HCT116 (cell line): ENCODE measurements around the gene KCNAB2. TPM values are rescaled to one million over a fixed set of nuclear protein-coding genes. Genes with fewer than 3 reads are reported as not detected.

Source experiments
- ATAC-seq: fragments of 200-7000 bp; cut with Tn5 transposase; 2 replicates; pipeline ENCODE4 v1.9.1; 2020; ENCODE audit warnings: mild to moderate bottlenecking, moderate library complexity
- BruUV-seq: library from RNA; stranded (reverse); fragments of 400-500 nt; replicated peaks from 2 replicates; lab custom pipeline; 2021; lab: Mats Ljungman, UMichigan
- CTCF ChIA-PET: fragments of 300-600 bp; sonication (Branson Sonifier 250); formaldehyde crosslinking; loops from one replicate; lab custom pipeline; 2021; ENCODE audit warnings: antibody characterized with exemption; lab: Charles Lee
- POLR2A ChIA-PET: fragments of 300-600, 350-600 bp; sonication (Branson Sonifier 250); formaldehyde crosslinking; loops from one replicate; lab custom pipeline; 2021; ENCODE audit warnings: antibody characterized with exemption; lab: Charles Lee
- RAD21 ChIA-PET, 2 experiments: fragments of 300-600 bp; sonication (Branson Sonifier 250); formaldehyde crosslinking; loops; one replicate each; lab custom pipeline; 2023; ENCODE audit warnings: low total read pairs in 2 of 2; ENCODE audit not compliant: uncharacterized antibody in 2 of 2, unreplicated experiment in 2 of 2, low non-redundant PET in 1 of 2; lab: Charles Lee
- DNase-seq: peaks from one replicate; pipeline ENCODE4 v3.0.0-alpha.2; 2010; ENCODE audit warnings: low read depth, low spot score
- H2AFZ ChIP-seq: fragments of 200-600 bp; shearing (Covaris generic), sonication (generic); 2 replicates; pipeline ENCODE4 v1.6.1; 2017; ENCODE audit warnings: low read depth, mixed run types, mixed read lengths, antibody characterized with exemption, low read length; ENCODE audit not compliant: poor library complexity, severe bottlenecking
- H3K27ac ChIP-seq: 2 replicates; pipeline ENCODE4 v1.5.1; 2012; ENCODE audit warnings: low read depth, low read length
- H3K27me3 ChIP-seq: fragments of 200-600 bp; sonication (generic); 2 replicates; pipeline ENCODE4 v1.6.1; 2016; ENCODE audit warnings: mixed run types, low read length, mixed read lengths; ENCODE audit not compliant: insufficient read depth
- H3K36me3 ChIP-seq, 2 experiments: fragments of 200-500 bp in 1 of 2; fragments of 200-600 bp in 1 of 2; sonication (Bioruptor generic) in 1 of 2; sonication (generic) in 1 of 2; 2 replicates each; pipeline versions ENCODE4 v1.5.1 to v1.6.1; 2014 to 2016; ENCODE audit warnings: low read length in 2 of 2, inconsistent platforms in 1 of 2, mixed read lengths in 1 of 2, mixed run types in 1 of 2; ENCODE audit not compliant: insufficient read depth in 2 of 2, control insufficient read depth in 1 of 2
- H3K4me1 ChIP-seq, 2 experiments: fragments of 200-600 bp in 1 of 2; sonication (generic) in 1 of 2; 2 replicates each; pipeline versions ENCODE4 v1.5.1 to v1.6.1; 2012 to 2017; ENCODE audit warnings: low read length in 2 of 2, inconsistent platforms in 1 of 2, mild to moderate bottlenecking in 1 of 2, mixed read lengths in 1 of 2, mixed run types in 1 of 2, moderate library complexity in 1 of 2; ENCODE audit not compliant: insufficient read depth in 2 of 2, control insufficient read depth in 1 of 2
- H3K4me2 ChIP-seq: fragments of 200-600 bp; sonication (generic); 2 replicates; pipeline ENCODE4 v1.6.1; 2017; ENCODE audit warnings: mixed run types, low read length, mixed read lengths
- H3K4me3 ChIP-seq, 2 experiments: fragments of 200-600 bp in 1 of 2; sonication (generic) in 1 of 2; replicated peaks in 1 of 2; 2 replicates each; pipeline ENCODE4 v1.5.1; 2011 to 2016; ENCODE audit warnings: low read length in 2 of 2, control low read depth in 1 of 2, low read depth in 1 of 2, mild to moderate bottlenecking in 1 of 2, mixed read lengths in 1 of 2, mixed run types in 1 of 2
- H3K79me2 ChIP-seq: fragments of 200-600 bp; sonication (generic); 2 replicates; pipeline ENCODE4 v1.6.1; 2017; ENCODE audit warnings: mild to moderate bottlenecking, mixed run types, low read length, moderate library complexity, mixed read lengths; ENCODE audit not compliant: insufficient read depth
- H3K9ac ChIP-seq: fragments of 200-600 bp; sonication (generic); 2 replicates; pipeline ENCODE4 v1.6.1; 2016; ENCODE audit warnings: low read length, mixed read lengths
- H3K9me2 ChIP-seq: fragments of 200-600 bp; sonication (generic), shearing (Covaris generic); 2 replicates; pipeline ENCODE4 v1.6.1; 2017; ENCODE audit warnings: mixed run types, mild to moderate bottlenecking, moderate library complexity; ENCODE audit not compliant: insufficient read depth
- H3K9me3 ChIP-seq, 2 experiments: fragments of 200-500 bp in 1 of 2; fragments of 200-600 bp in 1 of 2; sonication (Bioruptor generic) in 1 of 2; sonication (generic) in 1 of 2; 2 replicates each; pipeline ENCODE4 v1.6.1; 2014 to 2017; ENCODE audit warnings: low read length in 2 of 2, mixed read lengths in 2 of 2, inconsistent platforms in 1 of 2, low read depth in 1 of 2, mild to moderate bottlenecking in 1 of 2, mixed run types in 1 of 2, moderate library complexity in 1 of 2; ENCODE audit not compliant: control insufficient read depth in 1 of 2, insufficient read depth in 1 of 2
- H4K20me1 ChIP-seq: fragments of 200-600 bp; sonication (generic), shearing (Covaris generic); 2 replicates; pipeline ENCODE4 v1.6.1; 2017; ENCODE audit warnings: mixed run types, mild to moderate bottlenecking, moderate library complexity; ENCODE audit not compliant: insufficient read depth
- CEBPB ChIP-seq: IDR thresholded peaks from 2 replicates; pipeline ENCODE4 v1.6.1; 2012; ENCODE audit warnings: low read depth
- EZH2phosphoT487 ChIP-seq: fragments of 200-600 bp; IDR thresholded peaks from 2 replicates; pipeline ENCODE4 v1.6.1; 2018; ENCODE audit warnings: antibody characterized with exemption, borderline replicate concordance
- FOSL1 ChIP-seq: IDR thresholded peaks from 2 replicates; pipeline ENCODE4 v1.6.1; 2012; ENCODE audit warnings: low read depth
- JUND ChIP-seq: IDR thresholded peaks from 2 replicates; pipeline ENCODE4 v1.6.1; 2012
- MAX ChIP-seq: IDR thresholded peaks from 2 replicates; pipeline ENCODE4 v1.6.1; 2012
- POLR2A ChIP-seq: IDR thresholded peaks from 2 replicates; pipeline ENCODE4 v1.7.0; 2011; ENCODE audit warnings: borderline replicate concordance; ENCODE audit not compliant: insufficient read depth, insufficient read length; ENCODE audit errors: extremely low read depth
- POLR2AphosphoS5 ChIP-seq: IDR thresholded peaks from 2 replicates; pipeline ENCODE4 v1.6.1; 2011; ENCODE audit warnings: mild to moderate bottlenecking, low read depth, low read length, moderate library complexity
- REST ChIP-seq: IDR thresholded peaks from 2 replicates; pipeline ENCODE4 v1.6.1; 2012; ENCODE audit warnings: low read depth
- TCF7L2 ChIP-seq: IDR thresholded peaks from 2 replicates; pipeline ENCODE4 v1.7.0; 2011; ENCODE audit warnings: borderline replicate concordance, inconsistent platforms; ENCODE audit not compliant: insufficient read depth, insufficient read length; ENCODE audit errors: extremely low read depth
- YY1 ChIP-seq: IDR thresholded peaks from 2 replicates; pipeline ENCODE4 v1.6.1; 2011; ENCODE audit warnings: low read length, low read depth, moderate library complexity, mild to moderate bottlenecking; ENCODE audit not compliant: insufficient replicate concordance; ENCODE audit errors: extremely low read depth
- ZBTB33 ChIP-seq: IDR thresholded peaks from 2 replicates; pipeline ENCODE4 v1.6.1; 2011; ENCODE audit warnings: mild to moderate bottlenecking, low read length, moderate library complexity; ENCODE audit not compliant: insufficient replicate concordance; ENCODE audit errors: extremely low read depth
- intact Hi-C: fragments of 100-400 bp; cut with micrococcal nuclease; formaldehyde crosslinking; loops from 2 replicates; pipeline ENCODE4 v1.10.0; 2022
- total RNA-seq: library from RNA; stranded (reverse); gene quantifications from one replicate; pipeline ENCODE4 v1.2.1, GENCODE V29; 2021; ENCODE audit not compliant: unreplicated experiment
- TF ChIP-seq, protein P1 (sequence below): IDR thresholded peaks from 2 replicates; pipeline ENCODE4 v1.6.1; 2012

The KCNAB2 gene
- total RNA-seq, 1 experiment from 2014 or later: 18.1 TPM

GRCh38 chr1:6111991-6112689 is 66.5 kb downstream of the KCNAB2 start:
- no peaks in the 10 kb centered on the region for H3K9me3 ChIP-seq
- no peaks in the 10 kb centered on the region for H3K36me3 ChIP-seq
- no peak overlapping the region for H3K9ac ChIP-seq
- no TSS peak for BruUV-seq
- no peak overlapping the region for H2AFZ ChIP-seq
- no peaks in the 10 kb centered on the region for H4K20me1 ChIP-seq
- intact Hi-C loops: no loop called here
- no peak overlapping the region for H3K4me2 ChIP-seq
- no peak for ATAC-seq
- ChIA-PET CTCF (no interaction called here), RAD21 (no interaction called here), POLR2A (no interaction called here)
- H3K79me2 ChIP-seq: no peaks in the 10 kb centered on the region
- TF ChIP-seq, protein P1, sequence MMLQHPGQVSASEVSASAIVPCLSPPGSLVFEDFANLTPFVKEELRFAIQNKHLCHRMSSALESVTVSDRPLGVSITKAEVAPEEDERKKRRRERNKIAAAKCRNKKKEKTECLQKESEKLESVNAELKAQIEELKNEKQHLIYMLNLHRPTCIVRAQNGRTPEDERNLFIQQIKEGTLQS: no peak
- TF ChIP-seq JUND (no peak), POLR2A (no peak), CEBPB (no peak), POLR2AphosphoS5 (no peak), EZH2phosphoT487 (no peak), FOSL1 (no peak), YY1 (no peak)
- H3K4me3 ChIP-seq: no peak overlapping the region
- no peaks in the 10 kb centered on the region for H3K9me2 ChIP-seq
- H3K27ac ChIP-seq: no peak overlapping the region
- peaks cover 0 to 4% of the 10 kb centered on the region in 2 experiments; a peak in 1 of 4 replicates for H3K4me1 ChIP-seq
- DNase-seq: no peak
- no peaks in the 10 kb centered on the region for H3K27me3 ChIP-seq

GRCh38 chr1:6112690-6113005 is 67.0 kb downstream of the KCNAB2 start:
- H3K27ac ChIP-seq: no peak overlapping the region
- H3K4me3 ChIP-seq: no peak overlapping the region
- DNase-seq (no peak), ATAC-seq (no peak)
- no peak overlapping the region for H3K9ac ChIP-seq
- intact Hi-C loops: no loop called here
- peaks cover 0 to 3% of the 10 kb centered on the region in 2 experiments; a peak in 1 of 4 replicates for H3K9me3 ChIP-seq
- no peaks in the 10 kb centered on the region for H3K79me2 ChIP-seq
- H3K9me2 ChIP-seq: no peaks in the 10 kb centered on the region
- POLR2A ChIA-PET: no interaction called here
- H4K20me1 ChIP-seq: no peaks in the 10 kb centered on the region
- RAD21 ChIA-PET: no interaction called here
- H3K4me2 ChIP-seq: no peak overlapping the region
- BruUV-seq: no TSS peak
- H3K36me3 ChIP-seq: no peaks in the 10 kb centered on the region
- H3K27me3 ChIP-seq: no peaks in the 10 kb centered on the region
- no peak overlapping the region for H2AFZ ChIP-seq
- CTCF ChIA-PET: no interaction called here
- H3K4me1 ChIP-seq: peaks cover 0 to 4% of the 10 kb centered on the region in 2 experiments; a peak in 1 of 4 replicates
- TF ChIP-seq YY1 (no peak), ZBTB33 (no peak), CEBPB (no peak), MAX (no peak), TCF7L2 (no peak), REST (no peak)
